CD4-positive, CD25-positive, alpha-beta regulatory T cell (primary cell): Measurements from ENCODE around the gene KCNIP1. TPM values are rescaled to one million over a fixed set of nuclear protein-coding genes. Genes with fewer than 3 reads are reported as not detected.

Experiments used
- ATAC-seq, 2 donors: fragments of 150-1000 bp; cut with Tn5 transposase; one replicate each; pipeline ENCODE4 v1.10.0; 2021; ENCODE audit warnings: low read depth in 2 of 2, moderate number of reproducible peaks in 2 of 2, moderate library complexity in 1 of 2
- DNase-seq, 3 donors: peaks; one replicate each; pipeline versions ENCODE4 v3.0.0 to v3.0.0-alpha.2; 2012 to 2022; ENCODE audit warnings: mixed read lengths in 1 of 3
- H3K27ac ChIP-seq: one replicate; pipeline ENCODE4 v1.7.0; 2013; ENCODE audit warnings: mild to moderate bottlenecking, low read length; ENCODE audit not compliant: insufficient read depth, poor library complexity, severe bottlenecking
- H3K27me3 ChIP-seq: one replicate; pipeline ENCODE4 v1.7.0; 2013; ENCODE audit warnings: low read length; ENCODE audit not compliant: control insufficient read depth, insufficient read depth
- H3K36me3 ChIP-seq: one replicate; pipeline ENCODE4 v1.7.0; 2013; ENCODE audit warnings: mild to moderate bottlenecking, low read length, moderate library complexity; ENCODE audit not compliant: control insufficient read depth, insufficient read depth
- H3K4me1 ChIP-seq: 2 replicates; pipeline ENCODE4 v1.7.0; 2013; ENCODE audit warnings: mild to moderate bottlenecking, low read length; ENCODE audit not compliant: insufficient read depth, control insufficient read depth, poor library complexity, severe bottlenecking
- H3K4me3 ChIP-seq: one replicate; pipeline ENCODE4 v1.7.0; 2013; ENCODE audit warnings: low read depth, mild to moderate bottlenecking, low read length, moderate library complexity
- H3K9me3 ChIP-seq, 2 experiments: 1 replicate in 1 of 2; 2 replicates in 1 of 2; pipeline ENCODE4 v1.7.0; 2013; ENCODE audit warnings: low read length in 2 of 2, mild to moderate bottlenecking in 1 of 2, moderate library complexity in 1 of 2; ENCODE audit not compliant: control insufficient read depth in 2 of 2
- H3K27ac Mint-ChIP-seq, 3 donors: one replicate each; pipeline ENCODE4 v1.8.0; 2020 to 2022; ENCODE audit warnings: mild to moderate bottlenecking in 3 of 3, mixed read lengths in 3 of 3, moderate library complexity in 2 of 3
- H3K27me3 Mint-ChIP-seq: one replicate; pipeline ENCODE4 v1.8.0; 2022; ENCODE audit warnings: mild to moderate bottlenecking, mixed read lengths
- H3K36me3 Mint-ChIP-seq: one replicate; pipeline ENCODE4 v1.8.0; 2020; ENCODE audit warnings: mixed read lengths
- H3K4me1 Mint-ChIP-seq, 4 donors: one replicate each; pipeline ENCODE4 v1.8.0; 2020 to 2022; ENCODE audit warnings: mixed read lengths in 4 of 4, mild to moderate bottlenecking in 1 of 4
- H3K4me3 Mint-ChIP-seq, 4 donors: one replicate each; pipeline ENCODE4 v1.8.0; 2020 to 2022; ENCODE audit warnings: mild to moderate bottlenecking in 4 of 4, mixed read lengths in 4 of 4, moderate library complexity in 3 of 4
- H3K9me3 Mint-ChIP-seq, 7 donors: one replicate each; pipeline ENCODE4 v1.8.0; 2020 to 2022; ENCODE audit warnings: mixed read lengths in 7 of 7, mild to moderate bottlenecking in 3 of 7, moderate library complexity in 2 of 7
- polyA plus RNA-seq, 4 donors: library from polyadenylated mRNA; unstranded; fragments of 300-500 nt; fragmentation: Illumina TruSeq; gene quantifications; one replicate each; pipeline ENCODE4 v1.2.3, GENCODE V29; 2021
- total RNA-seq: library from RNA; stranded (reverse); gene quantifications from one replicate; pipeline ENCODE4 v1.2.3, GENCODE V29; 2022

The KCNIP1 gene
- total and polyA plus RNA-seq, 5 donors from 2014 or later, result not detected

DNA sequence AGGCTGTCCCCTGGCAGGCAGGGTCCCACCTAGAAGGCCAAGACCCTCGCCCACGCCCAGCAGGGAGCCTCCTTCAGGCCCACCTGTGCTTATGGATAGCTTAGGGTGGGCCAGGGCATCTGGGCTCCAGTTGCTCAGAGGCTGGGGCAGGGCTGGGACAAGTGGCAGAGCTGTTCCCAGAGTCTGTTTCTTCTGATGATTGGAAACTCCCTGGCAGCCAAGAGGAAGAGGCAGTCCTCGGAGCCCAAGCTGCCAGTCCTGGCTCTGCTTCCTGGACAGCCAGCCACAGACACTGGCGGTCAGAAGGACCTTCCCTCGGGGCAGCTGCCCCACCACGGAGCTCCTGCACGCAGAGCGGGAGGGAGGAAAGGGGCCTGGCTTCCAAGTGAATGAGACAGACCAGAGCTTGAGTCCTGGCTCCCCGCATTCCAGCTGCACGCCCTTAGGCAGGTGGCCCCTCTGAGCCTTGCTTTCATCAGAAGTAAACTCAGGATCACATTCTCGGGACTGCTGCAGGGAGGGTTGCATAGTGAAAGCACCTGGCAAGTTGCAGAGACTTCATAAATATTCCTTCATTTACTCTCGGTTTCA is 241.8 kb downstream of the KCNIP1 start:
- H3K27ac ChIP-seq, result no peak overlapping the region
- Mint-ChIP-seq H3K27me3 (peaks cover 24% of the 10 kb centered on the region), H3K9me3 (peaks cover 0 to 3% (median 0%) of the 10 kb centered on the region in 7 donors), H3K36me3 (no peaks in the 10 kb centered on the region), H3K27ac (no peak overlapping the region), H3K4me1 (peaks cover 0 to 2% (median 0%) of the 10 kb centered on the region in 4 donors), H3K4me3 (no peak overlapping the region)
- H3K9me3 ChIP-seq, result no peaks in the 10 kb centered on the region
- DNase-seq (no peak), ATAC-seq (no peak)
- H3K4me3 ChIP-seq, result no peak overlapping the region
- no peaks in the 10 kb centered on the region for H3K36me3 ChIP-seq
- peaks cover 1% of the 10 kb centered on the region for H3K27me3 ChIP-seq
- H3K4me1 ChIP-seq, result peaks cover 4% of the 10 kb centered on the region

DNA sequence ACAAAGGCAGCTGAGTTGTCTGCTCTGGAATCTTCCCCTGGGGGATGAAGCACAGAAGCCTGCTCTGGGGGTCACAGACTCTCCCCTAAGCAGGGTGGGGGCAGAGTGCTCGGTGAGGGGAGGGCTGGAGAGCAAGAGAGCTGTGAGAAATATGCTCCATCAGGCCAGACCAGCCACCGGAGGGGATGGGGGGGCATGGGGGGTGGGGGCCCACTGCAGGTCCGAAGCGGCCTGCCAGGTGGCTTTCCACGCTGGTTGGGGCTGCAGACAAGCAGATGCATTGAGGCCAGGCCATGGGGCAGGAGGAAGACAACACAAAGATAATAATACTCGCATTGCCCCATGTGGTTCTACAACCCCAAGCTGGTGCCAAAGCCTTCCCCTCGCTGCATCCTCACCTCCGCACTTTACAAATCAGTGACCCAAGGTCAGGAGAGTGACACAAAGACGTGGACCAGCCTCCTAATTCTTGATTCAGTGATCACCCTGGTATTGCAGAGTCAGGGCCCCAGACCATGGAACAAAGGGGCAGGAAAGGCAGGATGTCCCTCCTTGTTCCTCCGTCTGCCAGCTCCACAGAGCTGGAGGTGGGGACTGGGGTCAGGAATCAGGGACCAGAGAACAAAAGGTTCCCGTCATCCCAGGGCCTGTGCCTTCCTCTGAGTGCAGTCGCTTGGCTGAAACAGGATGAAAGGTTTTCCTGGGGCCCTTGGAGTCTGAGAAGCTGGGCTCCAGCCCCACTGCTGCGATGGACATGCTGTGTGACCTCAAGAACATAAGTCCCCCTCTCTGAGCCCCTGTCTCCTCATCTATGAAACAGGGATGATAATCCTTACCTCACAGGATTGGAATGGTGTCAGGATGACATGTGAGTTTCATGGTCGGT is 242.5 kb downstream of the KCNIP1 start:
- H3K4me1 Mint-ChIP-seq, result peaks cover 0 to 2% (median 0%) of the 10 kb centered on the region in 4 donors
- peaks cover 2% of the 10 kb centered on the region for H3K27me3 ChIP-seq

GRCh38 chr5:170746961-170747340 is 243.1 kb downstream of the KCNIP1 start:
- no peaks in the 10 kb centered on the region for H3K9me3 ChIP-seq
- Mint-ChIP-seq H3K4me3 (no peak overlapping the region), H3K36me3 (no peaks in the 10 kb centered on the region), H3K27me3 (peaks cover 24% of the 10 kb centered on the region), H3K4me1 (peaks cover 0 to 2% (median 0%) of the 10 kb centered on the region in 4 donors), H3K9me3 (peaks cover 0 to 3% (median 0%) of the 10 kb centered on the region in 7 donors), H3K27ac (no peak overlapping the region)
- no peak overlapping the region for H3K27ac ChIP-seq
- ATAC-seq, result no peak
- no peaks in the 10 kb centered on the region for H3K36me3 ChIP-seq
- no peak for DNase-seq
- no peak overlapping the region for H3K4me3 ChIP-seq
- peaks cover 4% of the 10 kb centered on the region for H3K4me1 ChIP-seq
- H3K27me3 ChIP-seq, result peaks cover 2% of the 10 kb centered on the region

More for the DNA sequence above, 242.5 kb downstream of the KCNIP1 start:
- Mint-ChIP-seq H3K36me3 (no peaks in the 10 kb centered on the region), H3K27ac (no peak overlapping the region), H3K9me3 (peaks cover 0 to 3% (median 0%) of the 10 kb centered on the region in 7 donors), H3K27me3 (peaks cover 24% of the 10 kb centered on the region), H3K4me3 (no peak overlapping the region)
- DNase-seq (no peak), ATAC-seq (no peak)
- Histone ChIP-seq H3K36me3 (no peaks in the 10 kb centered on the region), H3K4me3 (no peak overlapping the region), H3K27ac (no peak overlapping the region), H3K4me1 (peaks cover 4% of the 10 kb centered on the region), H3K9me3 (no peaks in the 10 kb centered on the region)

GRCh38 chr5:170747357-170747756 is 243.5 kb downstream of the KCNIP1 start:
- H3K4me1 Mint-ChIP-seq, result peaks cover 0 to 2% (median 0%) of the 10 kb centered on the region in 4 donors
- Histone ChIP-seq H3K36me3 (no peaks in the 10 kb centered on the region), H3K9me3 (no peaks in the 10 kb centered on the region), H3K4me3 (no peak overlapping the region), H3K27me3 (peaks cover 2% of the 10 kb centered on the region), H3K27ac (no peak overlapping the region), H3K4me1 (peaks cover 4% of the 10 kb centered on the region)
- H3K27me3 Mint-ChIP-seq, result peaks cover 24% of the 10 kb centered on the region
- H3K36me3 Mint-ChIP-seq, result no peaks in the 10 kb centered on the region
- ATAC-seq (no peak), DNase-seq (no peak)
- no peak overlapping the region for H3K4me3 Mint-ChIP-seq
- peaks cover 0 to 3% (median 0%) of the 10 kb centered on the region in 7 donors for H3K9me3 Mint-ChIP-seq
- H3K27ac Mint-ChIP-seq, result no peak overlapping the region

DNA sequence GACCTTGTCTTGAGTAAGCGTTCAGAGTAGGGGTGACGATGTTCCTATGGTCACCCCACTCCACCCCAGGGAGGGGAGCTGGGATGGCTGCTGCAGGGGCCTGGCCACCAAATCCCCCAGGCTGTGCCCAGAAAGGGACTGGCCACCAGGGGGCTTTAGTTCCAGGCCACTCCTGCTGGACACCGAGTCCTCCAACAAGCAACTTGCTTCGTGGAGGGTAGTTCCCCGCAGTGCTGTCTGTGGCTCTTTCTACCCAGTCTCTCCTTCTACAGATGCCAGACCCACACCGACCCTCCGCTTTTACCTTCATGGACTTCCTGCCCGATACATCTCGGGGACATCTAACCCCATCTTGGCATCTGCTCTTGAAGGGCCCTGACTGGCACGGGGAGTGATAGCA is 244.0 kb downstream of the KCNIP1 start:
- no peaks in the 10 kb centered on the region for H3K36me3 ChIP-seq
- H3K27me3 ChIP-seq, result peaks cover 2% of the 10 kb centered on the region
- no peak overlapping the region for H3K27ac ChIP-seq
- no peak overlapping the region for H3K4me3 Mint-ChIP-seq
- peaks cover 4% of the 10 kb centered on the region for H3K4me1 ChIP-seq
- H3K27me3 Mint-ChIP-seq, result peaks cover 24% of the 10 kb centered on the region
- ATAC-seq, result no peak
- H3K4me1 Mint-ChIP-seq, result peaks cover 0 to 2% (median 0%) of the 10 kb centered on the region in 4 donors
- H3K9me3 ChIP-seq, result no peaks in the 10 kb centered on the region
- H3K27ac Mint-ChIP-seq, result no peak overlapping the region
- H3K9me3 Mint-ChIP-seq, result peaks cover 0 to 3% (median 0%) of the 10 kb centered on the region in 7 donors
- DNase-seq, result no peak
- no peaks in the 10 kb centered on the region for H3K36me3 Mint-ChIP-seq
- no peak overlapping the region for H3K4me3 ChIP-seq

- no peak overlapping the region for H3K4me3 Mint-ChIP-seq
Measured at GRCh38 chr5:170748951-170749471, 245.2 kb downstream of the KCNIP1 start.

GRCh38 chr5:170749911-170750431 is 246.2 kb downstream of the KCNIP1 start:
- H3K4me3 ChIP-seq, result no peak overlapping the region
- no peaks in the 10 kb centered on the region for H3K36me3 Mint-ChIP-seq
- H3K36me3 ChIP-seq, result no peaks in the 10 kb centered on the region
- peaks cover 0 to 3% (median 0%) of the 10 kb centered on the region in 7 donors for H3K9me3 Mint-ChIP-seq
- no peak overlapping the region for H3K27ac Mint-ChIP-seq
- H3K4me3 Mint-ChIP-seq, result no peak overlapping the region
- no peaks in the 10 kb centered on the region for H3K4me1 ChIP-seq
- ATAC-seq (no peak), DNase-seq (no peak)
- H3K9me3 ChIP-seq, result no peaks in the 10 kb centered on the region
- no peak overlapping the region for H3K27ac ChIP-seq
- H3K27me3 Mint-ChIP-seq, result peaks cover 15% of the 10 kb centered on the region
- H3K4me1 Mint-ChIP-seq, result no peaks in the 10 kb centered on the region
- H3K27me3 ChIP-seq, result peaks cover 2% of the 10 kb centered on the region

More at GRCh38 chr5:170748951-170749471, 245.2 kb downstream of the KCNIP1 start:
- H3K4me3 ChIP-seq, result no peak overlapping the region
- Mint-ChIP-seq H3K9me3 (peaks cover 0 to 3% (median 0%) of the 10 kb centered on the region in 7 donors), H3K36me3 (no peaks in the 10 kb centered on the region), H3K27ac (no peak overlapping the region), H3K4me1 (peaks cover 0 to 2% (median 0%) of the 10 kb centered on the region in 4 donors), H3K27me3 (peaks cover 17% of the 10 kb centered on the region)
- no peak overlapping the region for H3K27ac ChIP-seq
- H3K27me3 ChIP-seq, result peaks cover 2% of the 10 kb centered on the region
- H3K4me1 ChIP-seq, result peaks cover 4% of the 10 kb centered on the region
- DNase-seq, result no peak
- H3K9me3 ChIP-seq, result no peaks in the 10 kb centered on the region
- no peaks in the 10 kb centered on the region for H3K36me3 ChIP-seq
- ATAC-seq, result no peak
